ENCODE data around the gene DPP4. TPM values are rescaled to one million over a fixed set of nuclear protein-coding genes. Genes with fewer than 3 reads are reported as not detected.

Gene DPP4
- polyA plus RNA-seq, 1 donor (not counting 4 experiments of a cell fraction or from before 2014, with no cell fraction given), result 1.1 TPM

- no peaks in the 10 kb centered on the region for H3K9me3 ChIP-seq (ENCODE audit: control insufficient read depth, low read depth, low read length)
- H3K4me1 ChIP-seq (ENCODE audit: control insufficient read depth, extremely low read depth, insufficient read depth, low read length), result no peaks in the 10 kb centered on the region
- H3K36me3 ChIP-seq (ENCODE audit: control insufficient read depth in 2 of 2, extremely low read depth in 1 of 2, insufficient read depth in 2 of 2, low read length in 2 of 2), result no peaks in the 10 kb centered on the region
- H3K9me1 ChIP-seq (ENCODE audit: control insufficient read depth, extremely low read depth, insufficient read depth, low read length), result no peaks in the 10 kb centered on the region
- no peak overlapping the region for H3K4me2 ChIP-seq (ENCODE audit: control insufficient read depth, extremely low read depth, insufficient read depth, low read depth, low read length)
- no peaks in the 10 kb centered on the region for H3K79me2 ChIP-seq (ENCODE audit: control insufficient read depth, insufficient read depth, low read length)
- dilution Hi-C loops (cut with MboI; ENCODE audit: extremely low pct_ligation_motif_present, low sequenced_read_pairs), result no loop called here
- H3K27me3 ChIP-seq (ENCODE audit: control insufficient read depth, extremely low read depth, insufficient read depth, low read length), result no peaks in the 10 kb centered on the region
- TF ChIP-seq EZH2 (IDR thresholded peaks at IDR 0.05; ENCODE audit: low read length), result no peak
- no peak for TF ChIP-seq CTCF (optimal IDR thresholded peaks at IDR 0.05 in 1 of 3, IDR thresholded peaks at IDR 0.05 in 1 of 3, conservative IDR thresholded peaks at IDR 0.05 in 1 of 3; ENCODE audit: extremely low read depth in 1 of 3, insufficient read depth in 2 of 3, low read length in 3 of 3)
- FAIRE-seq (peak; percentile 32), DNase-seq (ENCODE audit: low read depth, low spot score) (no peak)
- H4K20me1 ChIP-seq (ENCODE audit: control insufficient read depth, extremely low read depth, insufficient read depth, low read length), result no peaks in the 10 kb centered on the region
- no peak overlapping the region for H3K27ac ChIP-seq (ENCODE audit: control insufficient read depth, insufficient read depth, low read length)
- no peak overlapping the region for H3K4me3 ChIP-seq (ENCODE audit: control insufficient read depth in 2 of 3, extremely low read depth in 1 of 3, insufficient read depth in 2 of 3, low read depth in 1 of 3, low read length in 3 of 3)
- no peak overlapping the region for H2AFZ ChIP-seq (ENCODE audit: control insufficient read depth, low read length)
- no peak overlapping the region for H3K9ac ChIP-seq (ENCODE audit: control insufficient read depth, extremely low read depth, insufficient read depth, low read length)
Measured at GRCh38 chr2:161956738-161957137, 117.3 kb downstream of the DPP4 start.

DNA sequence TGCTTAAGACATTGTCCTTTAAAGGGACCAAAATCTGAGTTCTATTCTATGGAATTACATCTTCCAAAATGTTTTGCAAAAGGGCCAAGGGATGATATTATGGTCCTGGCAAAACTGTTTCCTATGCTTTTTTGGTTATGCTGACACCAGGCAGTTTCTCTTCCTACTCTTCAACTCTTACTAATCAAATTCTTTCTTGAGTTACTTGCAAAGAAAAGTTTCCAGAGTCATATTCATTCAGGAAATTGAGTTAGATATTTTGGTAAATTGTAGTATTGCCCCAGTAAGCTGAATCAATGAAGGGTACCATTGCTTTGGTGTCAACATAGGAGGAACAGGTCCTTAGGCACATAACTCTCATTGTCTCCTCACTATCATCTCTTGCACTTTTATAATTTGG, 118.8 kb downstream of the DPP4 start:
- dilution Hi-C loops (cut with MboI; ENCODE audit: extremely low pct_ligation_motif_present, low sequenced_read_pairs), result no loop called here
- Histone ChIP-seq H3K9me1 (ENCODE audit: control insufficient read depth, extremely low read depth, insufficient read depth, low read length) (no peaks in the 10 kb centered on the region), H3K9me3 (ENCODE audit: control insufficient read depth, low read depth, low read length) (no peaks in the 10 kb centered on the region), H2AFZ (ENCODE audit: control insufficient read depth, low read length) (no peak overlapping the region), H3K9ac (ENCODE audit: control insufficient read depth, extremely low read depth, insufficient read depth, low read length) (no peak overlapping the region), H3K4me1 (ENCODE audit: control insufficient read depth, extremely low read depth, insufficient read depth, low read length) (no peaks in the 10 kb centered on the region), H3K4me3 (ENCODE audit: control insufficient read depth in 2 of 3, extremely low read depth in 1 of 3, insufficient read depth in 2 of 3, low read depth in 1 of 3, low read length in 3 of 3) (no peak overlapping the region), H3K79me2 (ENCODE audit: control insufficient read depth, insufficient read depth, low read length) (no peaks in the 10 kb centered on the region), H3K27ac (ENCODE audit: control insufficient read depth, insufficient read depth, low read length) (no peak overlapping the region), H4K20me1 (ENCODE audit: control insufficient read depth, extremely low read depth, insufficient read depth, low read length) (no peaks in the 10 kb centered on the region), H3K36me3 (ENCODE audit: control insufficient read depth in 2 of 2, extremely low read depth in 1 of 2, insufficient read depth in 2 of 2, low read length in 2 of 2) (no peaks in the 10 kb centered on the region), H3K4me2 (ENCODE audit: control insufficient read depth, extremely low read depth, insufficient read depth, low read depth, low read length) (no peak overlapping the region), H3K27me3 (ENCODE audit: control insufficient read depth, extremely low read depth, insufficient read depth, low read length) (no peaks in the 10 kb centered on the region)
- FAIRE-seq (no peak), DNase-seq (ENCODE audit: low read depth, low spot score) (no peak)
- TF ChIP-seq EZH2 (IDR thresholded peaks at IDR 0.05; ENCODE audit: low read length), result no peak
- no peak for TF ChIP-seq CTCF (optimal IDR thresholded peaks at IDR 0.05 in 1 of 3, IDR thresholded peaks at IDR 0.05 in 1 of 3, conservative IDR thresholded peaks at IDR 0.05 in 1 of 3; ENCODE audit: extremely low read depth in 1 of 3, insufficient read depth in 2 of 3, low read length in 3 of 3)

Measured in keratinocyte (primary cell).